ENCODE results near the gene SLC7A4.
"Not testable (repeated sequence)": the region's sequence is repeated elsewhere in the genome, so short reads cannot be mapped to it uniquely, and the experiment has no call there.

Gene SLC7A4

GRCh38 chr22:21043860-21044535 lies 11.6 kb upstream of the SLC7A4 start:
- DNase-seq, result no peak

GRCh38 chr22:21042978-21043859 lies 10.9 kb upstream of the SLC7A4 start:
- no peak for DNase-seq

- no peak for DNase-seq
Observed at GRCh38 chr22:21041937-21042336, 9.6 kb upstream of the SLC7A4 start.

- not testable (repeated sequence) for DNase-seq
Observed at GRCh38 chr22:21039158-21039557, 6.8 kb upstream of the SLC7A4 start.

GRCh38 chr22:21038405-21038804 lies 6.0 kb upstream of the SLC7A4 start:
- no peak for DNase-seq

GRCh38 chr22:21034989-21035388 lies 2.6 kb upstream of the SLC7A4 start:
- DNase-seq, result no peak

- no peak for DNase-seq
Observed at GRCh38 chr22:21033895-21034294, 1.5 kb upstream of the SLC7A4 start.

GRCh38 chr22:21032868-21033688 lies 717 bp upstream of the SLC7A4 start:
- DNase-seq, result no peak

GRCh38 chr22:21031545-21032036 lies 770 bp downstream of the SLC7A4 start:
- no peak for DNase-seq

- DNase-seq, result no peak
Observed at GRCh38 chr22:21030621-21031544, 1.5 kb downstream of the SLC7A4 start.

GRCh38 chr22:21030032-21030431 lies 2.3 kb downstream of the SLC7A4 start:
- DNase-seq, result no peak

- DNase-seq, result no peak
Observed at GRCh38 chr22:21029486-21030025, 2.8 kb downstream of the SLC7A4 start.

- DNase-seq, result no peak
Observed at GRCh38 chr22:21028277-21029251, 3.8 kb downstream of the SLC7A4 start.

- DNase-seq, result no peak
Observed at GRCh38 chr22:21026783-21027692, 5.3 kb downstream of the SLC7A4 start.

- no peak for DNase-seq
Observed at GRCh38 chr22:21025763-21026755, 6.3 kb downstream of the SLC7A4 start.

- no peak for DNase-seq
Observed at GRCh38 chr22:21025266-21025665, 7.1 kb downstream of the SLC7A4 start.
